Upper lobe of left lung (tissue), 6 donors: ENCODE measurements around the gene SLC25A34. TPM values are rescaled to one million over a fixed set of nuclear protein-coding genes. Genes with fewer than 3 reads are reported as not detected.
A peak's percentile ranks its signal among the peaks of the same experiment; 100 is the strongest.

Source experiments
- ATAC-seq, 2 donors: fragments of 200-7000 bp; cut with Tn5 transposase; one replicate each; pipeline ENCODE4 v1.9.1; 2022; ENCODE audit warnings: mild to moderate bottlenecking in 2 of 2, moderate library complexity in 2 of 2; ENCODE audit not compliant: low FRiP score in 2 of 2
- DNase-seq, 2 donors: peaks; one replicate each; pipeline ENCODE4 v3.0.0-alpha.2; 2019 to 2020
- H3K27ac ChIP-seq, 4 donors: fragments of 200-600 bp; sonication (generic); one replicate each; pipeline ENCODE4 v1.5.1; 2016 to 2019
- H3K27me3 ChIP-seq, 4 donors: fragments of 200-600 bp; sonication (generic); one replicate each; pipeline ENCODE4 v1.5.1; 2017 to 2019
- H3K36me3 ChIP-seq, 4 donors: fragments of 200-600 bp; sonication (generic); one replicate each; pipeline ENCODE4 v1.5.1; 2016 to 2019
- H3K4me1 ChIP-seq, 4 donors: fragments of 200-600 bp; sonication (generic); one replicate each; pipeline ENCODE4 v1.5.1; 2018 to 2019
- H3K4me3 ChIP-seq, 4 donors: fragments of 200-600 bp; sonication (generic); one replicate each; pipeline ENCODE4 v1.5.1; 2017 to 2019; ENCODE audit warnings: mild to moderate bottlenecking in 2 of 4, moderate library complexity in 1 of 4
- H3K9me3 ChIP-seq, 4 donors: fragments of 200-600 bp; sonication (generic); one replicate each; pipeline ENCODE4 v1.5.1; 2018 to 2019
- EP300 ChIP-seq, 4 donors: sonication (generic); formaldehyde crosslinking; IDR thresholded peaks; one replicate each; pipeline ENCODE4 v1.5.1; 2017; ENCODE audit warnings: antibody characterized with exemption in 4 of 4, control low read depth in 2 of 4
- POLR2A ChIP-seq, 4 donors: fragments of 450-650 bp; IDR thresholded peaks; one replicate each; pipeline ENCODE4 v1.5.1; 2016 to 2017; ENCODE audit warnings: antibody characterized with exemption in 4 of 4, mild to moderate bottlenecking in 2 of 4
- POLR2AphosphoS5 ChIP-seq, 2 donors: sonication (generic); formaldehyde crosslinking; IDR thresholded peaks; one replicate each; pipeline ENCODE4 v1.5.1; 2017; ENCODE audit warnings: antibody characterized with exemption in 2 of 2
- WGBS, 2 donors: methylation state at CpG; one replicate each; pipeline ENCODE4 v1.1.5; 2017 to 2018; 5-methylcytosine and 5-hydroxymethylcytosine counted together
- total RNA-seq, 6 donors: library from RNA; depleted of rRNA in 4 of 6; stranded (reverse); fragments of >200 nt in 4 of 6; gene quantifications; one replicate each; pipeline versions ENCODE4 v1.1.0 to v1.2.1, GENCODE V29; 2016 to 2021
- TF ChIP-seq, protein P1 (sequence below), 6 experiments: fragments of 450-650 bp in 4 of 6; fragments of 200-600 bp in 2 of 6; sonication (generic) in 2 of 6; IDR thresholded peaks; one replicate each; pipeline ENCODE4 v1.5.1; 2016 to 2019; ENCODE audit warnings: antibody characterized with exemption in 6 of 6
- donor health status: DM: no; HTN: no; CAD: no; lungs with moderate emphysema.
- donor health status: DM: no; HTN: yes; CAD: no; lungs with severe emphysema.

The SLC25A34 gene
- total RNA-seq, 6 donors from 2014 or later = 1.5 to 12.1 (median 4.3) TPM

DNA sequence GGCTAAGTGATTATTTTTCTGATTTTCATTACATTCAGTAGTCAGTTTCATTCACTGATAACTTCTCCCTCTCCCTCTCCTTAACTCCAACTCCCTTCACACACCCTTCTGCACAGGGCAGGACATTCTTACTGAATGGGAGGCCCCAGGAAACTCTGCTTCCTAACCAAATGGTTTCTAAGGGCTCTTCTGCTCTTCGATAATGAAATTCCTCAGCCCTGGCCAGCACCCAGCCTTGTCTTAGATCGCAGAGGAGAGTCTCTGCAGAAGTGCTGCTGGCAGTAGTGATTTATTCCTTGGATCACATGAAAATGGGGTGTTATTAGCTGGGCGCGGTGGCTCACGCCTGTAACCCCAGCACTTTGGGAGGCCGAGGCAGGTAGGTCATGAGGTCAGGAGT, 35.5 kb upstream of the SLC25A34 start:
- H3K4me1 ChIP-seq = peaks cover 44 to 74% (median 57%) of the 10 kb centered on the region in 4 donors

DNA sequence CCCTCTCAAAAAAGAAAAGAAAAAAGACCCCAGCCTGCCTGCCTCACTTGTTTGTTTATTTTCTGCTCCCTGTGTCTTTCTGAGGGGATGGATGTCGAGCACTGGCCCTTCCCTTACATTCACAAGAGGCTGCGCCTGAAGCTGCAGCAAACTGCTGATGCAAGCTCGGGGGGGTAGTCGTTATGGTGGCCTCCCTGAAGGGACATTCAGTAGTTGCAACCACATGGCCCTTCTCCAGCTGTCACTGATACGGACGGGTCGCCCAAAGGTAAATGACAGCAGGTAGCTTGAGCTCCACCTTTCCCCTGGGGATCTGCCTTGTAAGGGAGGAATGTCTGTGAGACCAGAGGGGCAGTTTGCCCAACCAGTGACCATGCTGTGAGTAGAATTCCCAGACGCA, 34.3 kb upstream of the SLC25A34 start:
- no peak overlapping the region for H3K4me3 ChIP-seq
- H3K36me3 ChIP-seq = peaks cover 0 to under 1% (median 0%) of the 10 kb centered on the region in 4 donors
- no peak for ATAC-seq
- TF ChIP-seq POLR2AphosphoS5 (IDR thresholded peaks at IDR 0.05) (no peak), EP300 (IDR thresholded peaks at IDR 0.05) (no peak), POLR2A (IDR thresholded peaks at IDR 0.05) (no peak)
- TF ChIP-seq, protein P1, sequence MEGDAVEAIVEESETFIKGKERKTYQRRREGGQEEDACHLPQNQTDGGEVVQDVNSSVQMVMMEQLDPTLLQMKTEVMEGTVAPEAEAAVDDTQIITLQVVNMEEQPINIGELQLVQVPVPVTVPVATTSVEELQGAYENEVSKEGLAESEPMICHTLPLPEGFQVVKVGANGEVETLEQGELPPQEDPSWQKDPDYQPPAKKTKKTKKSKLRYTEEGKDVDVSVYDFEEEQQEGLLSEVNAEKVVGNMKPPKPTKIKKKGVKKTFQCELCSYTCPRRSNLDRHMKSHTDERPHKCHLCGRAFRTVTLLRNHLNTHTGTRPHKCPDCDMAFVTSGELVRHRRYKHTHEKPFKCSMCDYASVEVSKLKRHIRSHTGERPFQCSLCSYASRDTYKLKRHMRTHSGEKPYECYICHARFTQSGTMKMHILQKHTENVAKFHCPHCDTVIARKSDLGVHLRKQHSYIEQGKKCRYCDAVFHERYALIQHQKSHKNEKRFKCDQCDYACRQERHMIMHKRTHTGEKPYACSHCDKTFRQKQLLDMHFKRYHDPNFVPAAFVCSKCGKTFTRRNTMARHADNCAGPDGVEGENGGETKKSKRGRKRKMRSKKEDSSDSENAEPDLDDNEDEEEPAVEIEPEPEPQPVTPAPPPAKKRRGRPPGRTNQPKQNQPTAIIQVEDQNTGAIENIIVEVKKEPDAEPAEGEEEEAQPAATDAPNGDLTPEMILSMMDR (IDR thresholded peaks at IDR 0.05) = no peak
- H3K9me3 ChIP-seq = no peaks in the 10 kb centered on the region
- WGBS, 2 donors = 92% methylated on average over 6 to 8 of the region's 8 CpGs
- no peak overlapping the region for H3K27ac ChIP-seq
- H3K27me3 ChIP-seq = no peaks in the 10 kb centered on the region
- peaks cover 40 to 79% (median 63%) of the 10 kb centered on the region in 4 donors for H3K4me1 ChIP-seq
- DNase-seq = no peak

More for the DNA sequence above, 35.5 kb upstream of the SLC25A34 start:
- Histone ChIP-seq H3K4me3 (no peak overlapping the region), H3K27me3 (no peaks in the 10 kb centered on the region), H3K27ac (peak overlapping the region in 1 of 4 donors; percentile 24), H3K36me3 (peaks cover 0 to 6% (median 0%) of the 10 kb centered on the region in 4 donors), H3K9me3 (no peaks in the 10 kb centered on the region)
- DNase-seq = peak in 1 of 2 donors; percentile 52
- ATAC-seq = peak in 1 of 2 donors; percentile 70
- TF ChIP-seq, protein P1 (IDR thresholded peaks at IDR 0.05) = no peak
- TF ChIP-seq POLR2A (IDR thresholded peaks at IDR 0.05) = no peak
- no peak for TF ChIP-seq EP300 (IDR thresholded peaks at IDR 0.05)
- no peak for TF ChIP-seq POLR2AphosphoS5 (IDR thresholded peaks at IDR 0.05)
- 70 to 75% methylated on average over 6 of the region's 6 CpGs for WGBS, 2 donors

DNA sequence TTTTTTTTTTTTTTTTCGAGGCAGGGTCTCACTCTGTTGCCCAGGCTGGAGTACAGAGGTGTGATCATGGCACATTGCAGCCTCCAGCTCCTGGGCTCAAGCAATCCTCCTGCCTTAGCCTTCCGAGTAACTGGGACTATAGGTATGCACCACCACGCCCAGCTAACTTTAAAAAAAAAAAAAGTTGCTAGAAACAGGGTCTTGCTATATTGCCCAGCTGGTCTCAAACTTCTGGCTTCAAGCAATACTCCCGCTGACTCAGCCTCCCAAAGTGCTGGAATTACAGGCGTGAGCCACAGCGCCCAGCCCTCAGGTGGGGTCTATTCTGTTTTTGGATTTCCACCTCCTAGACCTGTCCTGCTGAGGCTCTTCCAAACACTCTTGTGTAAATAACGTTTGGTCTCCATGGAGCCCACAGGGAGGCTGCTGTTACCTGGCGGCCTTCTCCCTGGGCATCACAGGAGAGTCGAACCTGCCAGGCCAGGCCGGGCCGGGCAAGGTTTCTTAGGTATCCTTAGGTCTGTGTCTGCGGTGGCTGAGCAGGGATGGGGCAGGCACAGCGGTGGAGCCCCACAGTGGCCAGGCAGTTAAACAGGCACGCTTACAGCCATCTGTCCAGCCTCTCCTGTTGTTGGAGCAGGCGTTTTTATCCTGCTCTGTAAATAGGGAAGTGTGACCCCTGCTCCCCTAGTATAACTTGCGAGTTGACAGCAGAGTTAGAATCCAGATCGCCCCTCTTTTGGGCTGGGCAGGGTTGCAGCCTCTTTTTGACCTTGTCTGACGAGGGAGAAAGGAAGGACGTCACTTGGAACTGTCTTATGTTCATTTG, 33.1 kb upstream of the SLC25A34 start:
- TF ChIP-seq POLR2A (IDR thresholded peaks at IDR 0.05) = no peak
- TF ChIP-seq, protein P1 (IDR thresholded peaks at IDR 0.05) = no peak
- TF ChIP-seq EP300 (IDR thresholded peaks at IDR 0.05) = no peak
- TF ChIP-seq POLR2AphosphoS5 (IDR thresholded peaks at IDR 0.05) = no peak
- Histone ChIP-seq H3K27ac (peak overlapping the region; percentile 55 to 83 (median 82)), H3K27me3 (no peaks in the 10 kb centered on the region), H3K9me3 (no peaks in the 10 kb centered on the region), H3K4me3 (no peak overlapping the region), H3K4me1 (peaks cover 38 to 77% (median 63%) of the 10 kb centered on the region in 4 donors), H3K36me3 (no peaks in the 10 kb centered on the region)
- DNase-seq = peak; percentile 47 to 73
- ATAC-seq = peak; percentile 4 to 25
- 70 to 74% methylated on average over 16 to 19 of the region's 19 CpGs for WGBS, 2 donors

DNA sequence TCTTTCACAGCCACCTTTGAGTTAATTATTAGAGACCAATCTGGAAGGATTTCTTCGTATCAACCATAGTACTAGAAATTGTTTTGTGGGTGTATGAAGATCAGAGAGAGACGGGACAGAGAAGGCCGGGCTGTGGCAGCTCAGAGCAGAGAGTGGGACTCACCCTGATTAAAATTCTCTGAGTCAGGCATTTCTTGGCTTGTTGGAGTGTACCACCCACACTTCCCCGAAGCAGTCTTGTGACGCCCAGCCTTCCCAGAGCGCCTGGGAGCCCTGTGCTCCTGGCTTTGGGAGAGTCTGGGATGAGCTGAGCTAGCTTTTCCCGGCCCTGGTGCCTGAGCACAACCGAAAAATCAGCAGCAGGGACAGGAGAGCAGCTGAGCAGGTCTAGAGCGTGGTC, 32.5 kb upstream of the SLC25A34 start:
- WGBS, 2 donors = 32 to 47% methylated on average over 9 of the region's 9 CpGs
- Histone ChIP-seq H3K36me3 (no peaks in the 10 kb centered on the region), H3K27me3 (no peaks in the 10 kb centered on the region), H3K9me3 (no peaks in the 10 kb centered on the region), H3K27ac (peak overlapping the region; percentile 55 to 83 (median 82)), H3K4me1 (peaks cover 37 to 76% (median 60%) of the 10 kb centered on the region in 4 donors), H3K4me3 (no peak overlapping the region)
- TF ChIP-seq EP300 (IDR thresholded peaks at IDR 0.05) (peak in 2 of 4 donors; percentile 20 to 80), POLR2AphosphoS5 (IDR thresholded peaks at IDR 0.05) (peak; percentile 64 to 78), POLR2A (IDR thresholded peaks at IDR 0.05) (peak in 1 of 4 donors; percentile 18)
- TF ChIP-seq, protein P1 (IDR thresholded peaks at IDR 0.05) = no peak
- peak; percentile 84 to 97 for ATAC-seq
- peak in 1 of 2 donors; percentile 81 for DNase-seq
